Colonic mucosa (tissue), 4 donors: ENCODE data around the gene INPP5F. TPM values are rescaled to one million over a fixed set of nuclear protein-coding genes. Genes with fewer than 3 reads are reported as not detected.
A peak's percentile ranks its signal among the peaks of the same experiment; 100 is the strongest.

ENCODE experiments used
- DNase-seq: peaks from one replicate; pipeline ENCODE4 v3.0.0-alpha.2; 2020
- H3K27ac ChIP-seq: fragments of 200-600 bp; one replicate; pipeline ENCODE4 v1.8.0; 2021
- H3K27me3 ChIP-seq: fragments of 200-600 bp; one replicate; pipeline ENCODE4 v1.8.0; 2021
- H3K36me3 ChIP-seq: fragments of 200-600 bp; one replicate; pipeline ENCODE4 v1.8.0; 2021
- H3K4me1 ChIP-seq: fragments of 200-600 bp; one replicate; pipeline ENCODE4 v1.8.0; 2021; ENCODE audit warnings: mild to moderate bottlenecking
- H3K4me3 ChIP-seq: fragments of 200-600 bp; one replicate; pipeline ENCODE4 v1.8.0; 2021
- H3K9ac ChIP-seq, 2 donors: one replicate each; pipeline ENCODE4 v1.7.0; 2013; ENCODE audit warnings: control low read depth in 2 of 2, low read depth in 2 of 2, low read length in 2 of 2
- H3K9me3 ChIP-seq: fragments of 200-600 bp; one replicate; pipeline ENCODE4 v1.8.0; 2021
- intact Hi-C: fragments of 100-400 bp; cut with DNase I; formaldehyde crosslinking; loops from one replicate; pipeline ENCODE4 v1.14.1; 2022
- total RNA-seq, 2 donors: library from RNA; stranded (reverse); fragmentation: NEBNext Ultra II Directional in 1 of 2; extraction: Animal tissue kit (Norgen Biotek cat#: 25700) in 1 of 2; gene quantifications; one replicate each; pipeline ENCODE4 v1.2.1, GENCODE V29; 2021
- TF ChIP-seq, protein P1 (sequence below): fragments of 200-600 bp; IDR thresholded peaks from one replicate; pipeline ENCODE4 v1.8.0; 2022; ENCODE audit warnings: antibody characterized with exemption, mild to moderate bottlenecking
- donor health status: healthy.
- donor health status: DM: no; HTN: no; CAD: no.
- donor health status: DM: no; HTN: no; CAD: no.

The INPP5F gene
- total RNA-seq, 2 donors from 2014 or later, result 12.6 to 15.6 TPM

GRCh38 chr10:119724593-119725516 lies 995 bp upstream of the INPP5F start:
- peak overlapping the region; percentile 90 to 92 for H3K9ac ChIP-seq
- H3K9me3 ChIP-seq, result no peaks in the 10 kb centered on the region
- no peaks in the 10 kb centered on the region for H3K27me3 ChIP-seq
- TF ChIP-seq, protein P1, sequence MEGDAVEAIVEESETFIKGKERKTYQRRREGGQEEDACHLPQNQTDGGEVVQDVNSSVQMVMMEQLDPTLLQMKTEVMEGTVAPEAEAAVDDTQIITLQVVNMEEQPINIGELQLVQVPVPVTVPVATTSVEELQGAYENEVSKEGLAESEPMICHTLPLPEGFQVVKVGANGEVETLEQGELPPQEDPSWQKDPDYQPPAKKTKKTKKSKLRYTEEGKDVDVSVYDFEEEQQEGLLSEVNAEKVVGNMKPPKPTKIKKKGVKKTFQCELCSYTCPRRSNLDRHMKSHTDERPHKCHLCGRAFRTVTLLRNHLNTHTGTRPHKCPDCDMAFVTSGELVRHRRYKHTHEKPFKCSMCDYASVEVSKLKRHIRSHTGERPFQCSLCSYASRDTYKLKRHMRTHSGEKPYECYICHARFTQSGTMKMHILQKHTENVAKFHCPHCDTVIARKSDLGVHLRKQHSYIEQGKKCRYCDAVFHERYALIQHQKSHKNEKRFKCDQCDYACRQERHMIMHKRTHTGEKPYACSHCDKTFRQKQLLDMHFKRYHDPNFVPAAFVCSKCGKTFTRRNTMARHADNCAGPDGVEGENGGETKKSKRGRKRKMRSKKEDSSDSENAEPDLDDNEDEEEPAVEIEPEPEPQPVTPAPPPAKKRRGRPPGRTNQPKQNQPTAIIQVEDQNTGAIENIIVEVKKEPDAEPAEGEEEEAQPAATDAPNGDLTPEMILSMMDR, result no peak
- peak overlapping the region; percentile 64 for H3K4me3 ChIP-seq
- H3K27ac ChIP-seq, result peak overlapping the region; percentile 88
- H3K36me3 ChIP-seq, result no peaks in the 10 kb centered on the region
- no peaks in the 10 kb centered on the region for H3K4me1 ChIP-seq
- intact Hi-C loops, result no loop called here
- no peak for DNase-seq

DNA sequence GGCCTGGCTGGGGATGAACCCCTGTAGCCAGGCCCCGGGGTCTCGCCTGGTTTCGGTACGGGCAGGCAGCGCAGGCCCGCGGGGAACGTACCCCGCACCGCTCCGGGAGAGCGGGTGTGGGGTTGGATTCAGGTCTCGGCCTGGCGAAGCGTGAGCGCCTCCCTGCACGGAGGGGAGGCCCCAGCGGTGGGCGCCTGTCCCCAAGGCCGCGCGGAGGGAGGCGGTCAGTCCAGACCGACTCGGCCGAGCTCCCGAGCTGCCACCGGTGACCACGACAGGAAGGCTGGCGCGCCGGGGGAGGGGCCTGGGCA lies 378 bp upstream of the INPP5F start:
- H3K9ac ChIP-seq, result peak overlapping the region; percentile 90 to 92
- no peaks in the 10 kb centered on the region for H3K9me3 ChIP-seq
- H3K27me3 ChIP-seq, result no peaks in the 10 kb centered on the region
- H3K4me3 ChIP-seq, result peak overlapping the region; percentile 64
- H3K36me3 ChIP-seq, result no peaks in the 10 kb centered on the region
- peak overlapping the region; percentile 88 for H3K27ac ChIP-seq
- DNase-seq, result no peak
- TF ChIP-seq, protein P1, result no peak
- no peaks in the 10 kb centered on the region for H3K4me1 ChIP-seq
- intact Hi-C loops, result no loop called here

- Histone ChIP-seq H3K4me3 (peak overlapping the region; percentile 64), H3K27me3 (no peaks in the 10 kb centered on the region), H3K9ac (peak overlapping the region; percentile 76 to 86), H3K36me3 (no peaks in the 10 kb centered on the region), H3K9me3 (no peaks in the 10 kb centered on the region), H3K4me1 (no peaks in the 10 kb centered on the region), H3K27ac (peak overlapping the region; percentile 90)
- DNase-seq, result no peak
- TF ChIP-seq, protein P1, result no peak
- intact Hi-C loops, result no loop called here
Observed at GRCh38 chr10:119726676-119727261, 919 bp downstream of the INPP5F start.

- Histone ChIP-seq H3K36me3 (no peaks in the 10 kb centered on the region), H3K9ac (no peak overlapping the region), H3K4me1 (no peaks in the 10 kb centered on the region), H3K27me3 (no peaks in the 10 kb centered on the region), H3K4me3 (no peak overlapping the region), H3K27ac (no peak overlapping the region), H3K9me3 (no peaks in the 10 kb centered on the region)
- intact Hi-C loops, result no loop called here
- TF ChIP-seq, protein P1, result no peak
- no peak for DNase-seq
Observed at GRCh38 chr10:119728172-119728800, 2.4 kb downstream of the INPP5F start.

DNA sequence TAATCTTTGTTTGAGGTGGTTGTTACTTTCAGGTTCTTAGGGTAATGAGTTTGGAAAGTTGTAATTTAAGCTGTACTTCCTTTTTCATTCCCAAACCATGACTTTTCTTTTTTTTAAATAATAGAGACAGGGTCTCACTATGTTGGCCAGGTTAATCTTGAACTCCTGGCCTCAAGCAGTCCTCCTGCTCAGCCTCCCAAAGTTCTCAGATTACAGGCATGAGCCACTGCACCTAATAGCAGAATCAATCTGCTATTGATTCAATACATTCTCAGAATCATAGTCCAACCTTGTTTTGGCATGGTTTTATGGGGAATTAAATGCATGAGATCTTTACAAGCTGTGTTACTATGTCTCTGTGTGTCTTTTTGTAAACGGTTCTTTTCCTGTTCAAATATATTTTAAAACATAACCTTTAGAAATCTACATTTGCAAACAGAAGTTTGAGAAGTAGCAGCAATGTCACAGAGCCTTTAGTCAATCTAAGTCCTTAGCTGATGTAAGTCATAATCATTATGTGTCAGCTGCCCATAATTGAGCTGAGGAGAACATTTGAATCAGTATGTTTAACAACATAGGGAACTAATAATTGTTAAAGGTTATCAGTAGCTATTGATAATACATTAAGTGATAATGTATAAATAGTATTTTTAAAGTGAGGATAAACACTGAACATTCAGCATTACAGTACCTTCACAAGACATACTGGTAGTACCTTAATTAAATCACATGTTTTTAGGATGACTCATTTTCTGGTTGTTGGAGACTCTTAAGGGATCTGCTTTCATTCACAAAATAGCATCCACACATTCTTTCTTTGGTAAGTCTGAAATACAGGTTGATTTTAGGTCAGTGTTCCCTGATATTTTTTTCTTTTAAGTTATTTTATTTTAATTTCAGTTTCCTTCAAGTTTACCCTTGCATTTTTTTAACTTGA lies 8.8 kb downstream of the INPP5F start:
- H3K4me3 ChIP-seq, result no peak overlapping the region
- H3K9ac ChIP-seq, result no peak overlapping the region
- intact Hi-C loops, result no loop called here
- no peaks in the 10 kb centered on the region for H3K27me3 ChIP-seq
- TF ChIP-seq, protein P1, result no peak
- H3K36me3 ChIP-seq, result no peaks in the 10 kb centered on the region
- DNase-seq, result no peak
- no peaks in the 10 kb centered on the region for H3K4me1 ChIP-seq
- no peak overlapping the region for H3K27ac ChIP-seq
- no peaks in the 10 kb centered on the region for H3K9me3 ChIP-seq
